ENCODE measurements around the gene CHD5.

- TF ChIP-seq CTCF (IDR thresholded peaks at IDR 0.05) (no peak), POLR2A (IDR thresholded peaks at IDR 0.05) (no peak)
These were observed 27.2 kb downstream of the CHD5 start for GRCh38 chr1:6152882-6153281.
